H54 (cell line): ENCODE data around the gene TPD52L2.

Experiments used
- DNase-seq: peaks from one replicate; pipeline ENCODE4 v3.0.0; 2011; ENCODE audit warnings: low spot score, mixed read lengths; ENCODE audit not compliant: insufficient read length
- FAIRE-seq: peaks from 3 replicates; lab custom pipeline; 2011; peaks lifted over from hg19 to GRCh38; lab: Jason Lieb, UNC
- POLR2A ChIP-seq: IDR thresholded peaks from 2 replicates; pipeline ENCODE4 v1.6.1; 2011; ENCODE audit warnings: low read depth, mild to moderate bottlenecking, low read length

TPD52L2 gene

GRCh38 chr20:63937596-63937995, 72.5 kb downstream of the TPD52L2 start:
- FAIRE-seq (no peak), DNase-seq (no peak)
- no peak for TF ChIP-seq POLR2A

GRCh38 chr20:63939061-63939935, 74.2 kb downstream of the TPD52L2 start:
- FAIRE-seq (no peak), DNase-seq (no peak)
- no peak for TF ChIP-seq POLR2A

DNA sequence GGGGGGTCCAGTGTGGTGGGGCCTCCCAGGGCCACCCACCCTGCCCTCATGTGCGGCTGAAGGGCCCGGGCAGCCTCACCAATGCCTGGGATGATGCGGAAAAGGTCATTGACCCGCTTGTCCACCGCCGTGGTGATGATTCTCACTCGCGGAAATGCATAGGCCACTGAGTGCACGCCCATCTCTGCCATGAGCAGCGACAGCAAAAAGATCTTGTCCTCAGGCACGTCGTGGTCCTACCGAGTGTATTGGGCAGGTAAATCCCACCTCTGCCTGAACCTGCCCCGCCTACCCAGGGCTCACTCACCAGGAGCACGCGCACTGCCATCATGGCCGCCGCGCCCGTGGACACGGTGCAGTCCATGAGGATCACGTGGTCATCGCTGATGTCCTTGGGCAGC, 75.0 kb downstream of the TPD52L2 start:
- no peak for DNase-seq
- no peak for TF ChIP-seq POLR2A
- no peak for FAIRE-seq

DNA sequence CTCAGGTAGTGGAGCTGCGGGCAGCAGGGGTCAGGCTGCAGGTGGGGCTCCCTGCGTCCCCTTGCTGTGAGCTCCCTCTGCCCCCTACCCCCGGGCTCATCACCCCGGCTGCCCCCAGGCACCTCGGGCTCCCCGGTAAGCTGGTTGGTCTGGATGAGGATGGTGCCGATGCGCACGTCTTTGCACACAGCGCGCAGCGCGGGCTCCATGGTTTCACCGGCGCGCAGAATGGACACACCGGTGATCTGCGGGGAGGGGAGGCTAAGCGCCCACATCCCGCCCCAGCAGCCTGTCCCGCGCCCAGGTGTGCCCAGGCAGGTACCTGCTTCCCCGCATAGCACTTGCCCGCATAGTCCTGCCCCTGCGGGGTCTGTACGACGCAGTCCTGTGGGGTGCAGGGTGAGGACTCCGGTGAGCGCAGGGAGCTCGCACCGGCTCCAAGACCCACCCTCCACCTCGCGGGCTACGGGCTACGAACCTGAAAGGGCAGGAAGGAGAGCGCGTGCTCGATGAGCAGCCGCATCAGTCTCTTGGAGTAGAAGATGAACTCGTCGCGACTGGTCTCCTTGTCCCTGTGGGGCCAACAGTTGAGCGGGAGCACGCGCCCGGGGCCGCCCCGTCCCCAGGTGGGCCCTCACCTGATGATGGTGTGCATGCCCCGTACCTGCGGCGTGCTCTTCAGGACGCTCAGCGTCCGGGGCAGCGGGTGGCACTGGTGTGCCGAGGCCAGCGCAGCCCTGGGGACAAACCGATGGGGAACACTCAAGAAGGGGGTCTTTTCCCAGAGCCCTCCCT, 75.6 kb downstream of the TPD52L2 start:
- DNase-seq (no peak), FAIRE-seq (no peak)
- no peak for TF ChIP-seq POLR2A
